AG04450 (cell line): ENCODE data around the gene NEMP2. TPM values are rescaled to one million over a fixed set of nuclear protein-coding genes. Genes with fewer than 3 reads are reported as not detected.

Source experiments
- CTCF ChIA-PET: fragments of 300-600, 350-600 bp; formaldehyde crosslinking; extraction: SDS; loops from one replicate; lab custom pipeline; 2022; ENCODE audit warnings: antibody characterized with exemption, inconsistent platforms; lab: Charles Lee
- POLR2A ChIA-PET: fragments of 350-600 bp; formaldehyde crosslinking; extraction: SDS; loops from one replicate; lab custom pipeline; 2021; ENCODE audit warnings: antibody characterized with exemption, inconsistent platforms; lab: Yijun Ruan, JAX
- DNase-seq: peaks from one replicate; pipeline ENCODE4 v3.0.0-alpha.2; 2011; ENCODE audit warnings: low read depth, low spot score
- H3K27ac ChIP-seq: one replicate; pipeline ENCODE4 v1.5.1; 2012; ENCODE audit warnings: low read depth, low read length, control low read depth
- H3K27me3 ChIP-seq: one replicate; pipeline ENCODE4 v1.6.0; 2012; ENCODE audit warnings: low read length; ENCODE audit not compliant: control insufficient read depth, insufficient read depth
- H3K4me3 ChIP-seq: 2 replicates; pipeline ENCODE4 v1.5.1; 2011; ENCODE audit warnings: mild to moderate bottlenecking, low read depth, low read length, control low read depth
- H3K9me3 ChIP-seq: 2 replicates; pipeline ENCODE4 v1.5.1; 2012; ENCODE audit warnings: low read length; ENCODE audit not compliant: control insufficient read depth, insufficient read depth
- polyA plus RNA-seq: library from polyadenylated mRNA; depleted of rRNA; stranded (reverse); fragments of >200 nt; gene quantifications from 2 replicates; pipeline ENCODE4 v1.2.3, GENCODE V29; 2011
- TF ChIP-seq, protein P1 (sequence below): IDR thresholded peaks from 2 replicates; pipeline ENCODE4 v1.5.1; 2011; ENCODE audit warnings: low read depth, low read length, control low read depth, inconsistent platforms

NEMP2 gene
- polyA plus RNA-seq, 1 experiment: 7.3 TPM

DNA sequence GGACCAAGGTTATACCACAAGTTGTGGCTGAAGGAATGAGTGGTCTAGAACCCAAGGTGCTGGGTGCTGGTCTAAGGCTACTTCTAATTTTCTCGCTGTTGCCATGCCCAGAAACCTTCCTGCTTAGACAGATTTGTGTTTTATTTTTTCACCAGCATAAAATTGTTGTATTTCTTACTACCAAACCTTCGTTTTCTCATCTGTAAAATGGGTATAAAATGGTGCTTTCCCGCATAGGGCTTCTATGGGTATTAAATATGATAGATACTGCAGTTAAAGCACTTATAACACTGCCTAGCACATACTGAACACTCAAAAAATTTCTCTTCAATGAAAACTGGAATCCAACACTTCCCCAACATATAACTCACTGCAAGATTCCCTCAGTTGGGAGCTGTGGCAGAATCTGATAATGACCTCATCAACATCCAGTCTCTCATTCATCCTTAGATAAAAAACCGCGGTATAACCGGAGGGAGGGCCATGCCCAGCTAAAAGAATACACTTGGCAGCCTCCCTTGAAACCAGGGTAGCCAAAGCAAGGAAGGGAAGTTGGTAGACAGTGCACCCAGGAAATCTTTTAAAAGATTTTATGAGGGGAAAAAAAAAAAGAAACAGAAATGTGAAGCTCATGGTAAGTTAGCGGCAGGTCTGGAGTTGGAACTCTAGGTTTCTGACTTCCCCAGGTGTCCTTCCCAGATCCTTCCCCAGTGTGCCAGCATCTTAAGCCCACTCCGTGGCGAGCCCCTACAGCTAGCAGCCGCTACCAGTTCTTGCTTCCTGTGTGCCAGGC is 1.2 kb downstream of the NEMP2 start:
- no peak for DNase-seq

DNA sequence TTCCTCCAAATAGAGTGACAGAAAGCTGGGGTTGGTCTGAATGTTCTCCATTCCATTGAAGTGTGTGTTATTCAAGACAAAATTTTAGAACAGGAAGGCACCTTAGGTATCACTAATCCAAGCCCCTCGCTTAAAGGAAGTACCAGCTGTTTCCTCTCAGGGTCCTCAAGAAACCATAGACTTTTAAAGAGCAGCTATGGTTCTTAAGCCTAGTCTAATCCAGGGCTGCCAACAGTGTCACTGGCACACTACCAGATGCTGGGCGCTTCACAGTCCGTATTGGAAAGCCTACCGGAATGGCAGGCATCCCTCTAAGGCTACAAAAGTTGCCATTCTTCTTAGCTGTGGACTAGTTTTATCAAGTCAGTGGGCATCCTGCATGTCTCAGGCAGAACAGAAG is 1.9 kb downstream of the NEMP2 start:
- TF ChIP-seq, protein P1, sequence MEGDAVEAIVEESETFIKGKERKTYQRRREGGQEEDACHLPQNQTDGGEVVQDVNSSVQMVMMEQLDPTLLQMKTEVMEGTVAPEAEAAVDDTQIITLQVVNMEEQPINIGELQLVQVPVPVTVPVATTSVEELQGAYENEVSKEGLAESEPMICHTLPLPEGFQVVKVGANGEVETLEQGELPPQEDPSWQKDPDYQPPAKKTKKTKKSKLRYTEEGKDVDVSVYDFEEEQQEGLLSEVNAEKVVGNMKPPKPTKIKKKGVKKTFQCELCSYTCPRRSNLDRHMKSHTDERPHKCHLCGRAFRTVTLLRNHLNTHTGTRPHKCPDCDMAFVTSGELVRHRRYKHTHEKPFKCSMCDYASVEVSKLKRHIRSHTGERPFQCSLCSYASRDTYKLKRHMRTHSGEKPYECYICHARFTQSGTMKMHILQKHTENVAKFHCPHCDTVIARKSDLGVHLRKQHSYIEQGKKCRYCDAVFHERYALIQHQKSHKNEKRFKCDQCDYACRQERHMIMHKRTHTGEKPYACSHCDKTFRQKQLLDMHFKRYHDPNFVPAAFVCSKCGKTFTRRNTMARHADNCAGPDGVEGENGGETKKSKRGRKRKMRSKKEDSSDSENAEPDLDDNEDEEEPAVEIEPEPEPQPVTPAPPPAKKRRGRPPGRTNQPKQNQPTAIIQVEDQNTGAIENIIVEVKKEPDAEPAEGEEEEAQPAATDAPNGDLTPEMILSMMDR: no peak
- H3K27me3 ChIP-seq: no peaks in the 10 kb centered on the region
- DNase-seq: no peak
- no peaks in the 10 kb centered on the region for H3K9me3 ChIP-seq
- no peak overlapping the region for H3K27ac ChIP-seq
- CTCF ChIA-PET: no interaction called here
- no peak overlapping the region for H3K4me3 ChIP-seq
- POLR2A ChIA-PET: no interaction called here

More for the DNA sequence above, 1.2 kb downstream of the NEMP2 start:
- H3K9me3 ChIP-seq: no peaks in the 10 kb centered on the region
- no peaks in the 10 kb centered on the region for H3K27me3 ChIP-seq
- TF ChIP-seq, protein P1: no peak
- no peak overlapping the region for H3K27ac ChIP-seq
- ChIA-PET POLR2A (interaction anchor here (0.6 to 1.2 kb wide), 2 partner anchors 12 to 65 kb away, joined by 3 to 6 read pairs; no protein-coding TSS in a partner anchor), CTCF (interaction anchor here (1.1 to 1.2 kb wide), 2 partner anchors 22 to 445 kb away, joined by 4 to 5 read pairs; no protein-coding TSS in a partner anchor)
- H3K4me3 ChIP-seq: peak overlapping the region; percentile 55

DNA sequence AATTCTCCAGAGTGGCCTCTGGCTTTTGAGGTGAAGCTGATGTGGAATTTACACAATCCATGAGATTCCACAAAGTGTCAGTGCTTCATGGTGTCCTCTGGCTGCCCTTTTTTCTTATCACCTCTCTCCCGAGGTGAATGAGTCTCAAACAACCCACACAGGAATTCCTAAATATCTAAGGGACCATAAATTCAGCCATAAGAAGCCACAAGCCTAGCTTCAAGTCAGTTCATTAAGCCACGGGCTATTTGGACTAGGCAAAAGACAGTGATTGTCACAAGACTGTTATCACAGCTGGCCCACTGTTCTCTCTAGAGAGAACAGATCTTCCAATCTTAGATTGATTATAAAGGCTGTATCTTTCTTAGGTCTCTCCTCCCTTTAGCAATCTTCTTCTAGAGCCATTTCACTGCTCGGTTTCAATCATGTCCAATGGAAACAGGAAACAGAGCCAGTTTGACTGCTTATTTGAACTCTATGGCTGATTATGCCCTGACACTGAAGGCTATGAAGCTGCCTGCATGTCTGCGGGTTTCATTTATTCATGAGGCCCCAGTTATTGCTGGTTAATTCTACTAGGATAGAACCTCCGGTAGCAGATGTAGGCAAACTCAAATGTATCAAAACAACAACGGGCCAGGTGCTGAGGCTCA is 4.1 kb downstream of the NEMP2 start:
- Histone ChIP-seq H3K27ac (no peak overlapping the region), H3K4me3 (no peak overlapping the region), H3K27me3 (no peaks in the 10 kb centered on the region), H3K9me3 (no peaks in the 10 kb centered on the region)
- TF ChIP-seq, protein P1: no peak
- ChIA-PET CTCF (no interaction called here), POLR2A (interaction anchor here (1.4 kb wide), 1 partner anchor 118 kb away, joined by 4 read pairs; the partner anchor contains the start of gene NAB1)
- DNase-seq: no peak

DNA sequence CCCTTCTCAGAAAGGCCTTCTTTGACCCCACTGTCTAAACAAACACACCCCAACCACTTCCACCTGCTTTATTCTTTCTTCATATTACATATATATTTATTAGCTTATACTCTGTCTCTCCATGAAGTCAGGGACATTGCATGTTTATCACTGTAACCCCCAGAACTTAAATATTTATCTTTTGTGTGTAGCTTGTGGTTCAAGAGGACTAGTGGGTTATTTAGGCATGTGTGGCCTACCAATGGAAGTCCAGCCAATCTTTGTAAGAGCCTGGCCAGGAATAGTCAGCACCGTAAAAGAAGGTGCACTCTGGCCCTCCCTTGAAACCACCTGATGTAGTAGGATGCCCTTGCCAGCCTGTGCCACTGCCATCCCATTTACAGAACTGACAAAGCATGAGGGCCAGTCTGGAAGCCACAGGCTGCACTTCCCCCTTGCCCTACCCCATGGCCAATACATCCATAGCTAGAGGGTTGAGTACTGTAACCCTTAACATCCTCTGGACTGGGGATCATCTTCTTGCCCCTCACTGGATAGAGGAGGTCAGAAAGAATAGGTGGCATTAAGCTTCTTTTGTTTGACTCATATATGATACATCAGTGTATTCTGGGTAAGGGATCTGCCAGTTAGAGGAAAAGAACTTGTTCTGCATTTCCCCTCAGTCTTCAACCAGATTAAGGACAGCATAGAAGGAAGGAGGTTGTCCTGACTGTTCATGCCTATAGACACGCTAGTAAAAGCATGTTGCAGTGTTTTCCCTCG is 4.9 kb downstream of the NEMP2 start:
- TF ChIP-seq, protein P1: no peak

More for the DNA sequence above, 4.9 kb downstream of the NEMP2 start:
- no peak overlapping the region for H3K27ac ChIP-seq
- DNase-seq: peak; percentile 16
- ChIA-PET POLR2A (interaction anchor here (1.4 kb wide), 2 partner anchors 44 to 119 kb away, joined by 4 read pairs; partner anchors contain the start of gene NAB1), CTCF (interaction anchor here (0.5 kb wide), 1 partner anchor 251 kb away, joined by 4 read pairs; no protein-coding TSS in a partner anchor)
- no peaks in the 10 kb centered on the region for H3K27me3 ChIP-seq
- H3K9me3 ChIP-seq: no peaks in the 10 kb centered on the region
- no peak overlapping the region for H3K4me3 ChIP-seq
